ENCODE measurements around the gene UBE2F.
"Not testable (repeated sequence)": the region's sequence is repeated elsewhere in the genome, so short reads cannot be mapped to it uniquely, and the experiment has no call there.

The UBE2F gene

DNA sequence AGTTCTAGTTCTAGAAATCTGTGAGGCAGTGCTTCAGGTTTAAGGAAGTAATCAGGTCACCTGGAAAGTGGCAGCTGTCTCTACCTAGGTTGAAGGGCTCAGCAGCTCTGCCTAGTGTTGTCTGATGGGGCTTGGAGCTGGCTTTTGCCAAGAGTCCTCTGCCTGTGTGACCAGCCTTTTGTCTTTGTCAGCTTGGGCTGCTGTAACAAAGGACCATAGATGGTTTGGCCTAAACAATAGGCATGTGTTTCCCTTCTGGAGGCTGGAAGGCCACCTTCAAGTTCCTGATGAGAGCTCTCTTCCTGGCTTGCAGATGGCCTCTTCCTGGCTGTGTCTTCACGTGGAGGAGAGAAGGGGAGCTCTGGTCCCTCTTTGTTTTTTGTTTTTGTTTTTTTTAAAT is 13.3 kb downstream of the UBE2F start:
- no peak for DNase-seq (ENCODE audit: low spot score)

DNA sequence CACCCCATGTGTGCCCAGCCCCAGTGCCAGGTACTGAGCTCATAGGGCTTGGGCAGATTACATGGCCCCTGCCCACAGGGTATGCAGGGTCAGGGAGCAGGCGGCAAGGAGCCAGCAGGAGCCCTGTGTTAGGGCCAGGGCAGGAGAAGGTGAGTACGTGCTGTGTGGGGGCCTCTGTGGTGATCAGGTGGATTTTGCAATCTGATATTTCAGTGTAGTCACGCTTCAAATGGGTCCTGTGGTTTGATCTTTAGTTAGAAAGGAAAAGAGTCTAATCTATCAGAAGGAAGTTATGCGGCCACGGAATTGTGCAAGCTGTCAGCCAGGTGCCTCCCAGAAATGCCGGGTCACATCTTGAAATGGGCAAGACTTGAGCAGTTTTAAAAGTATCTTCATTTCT is 13.9 kb downstream of the UBE2F start:
- no peak for DNase-seq (ENCODE audit: low spot score)

DNA sequence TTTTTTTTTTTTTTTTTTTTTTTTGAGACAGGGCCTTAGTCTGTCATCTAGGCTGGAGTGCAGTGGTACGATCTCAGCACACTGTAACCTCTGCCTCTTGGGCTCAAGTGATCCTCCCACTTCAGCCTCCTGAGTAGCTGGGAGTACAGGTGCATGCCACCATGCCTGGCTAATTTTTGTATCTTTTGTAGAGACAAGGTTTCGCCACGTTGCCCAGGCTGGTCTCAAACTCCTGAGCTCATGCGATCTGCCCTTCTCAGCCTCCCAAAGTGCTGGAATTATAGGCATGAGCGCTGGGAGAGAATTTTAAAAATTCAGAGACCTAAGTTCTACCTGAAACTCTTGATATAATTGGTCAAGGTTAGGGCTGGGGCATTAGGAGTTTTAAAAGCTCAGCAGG is 14.8 kb downstream of the UBE2F start:
- DNase-seq (ENCODE audit: low spot score) = not testable (repeated sequence)

GRCh38 chr2:237982039-237982725 is 15.4 kb downstream of the UBE2F start:
- no peak for DNase-seq (ENCODE audit: low spot score)

- no peak for DNase-seq (ENCODE audit: low spot score)
Observed at GRCh38 chr2:237983922-237984321, 17.1 kb downstream of the UBE2F start.

DNA sequence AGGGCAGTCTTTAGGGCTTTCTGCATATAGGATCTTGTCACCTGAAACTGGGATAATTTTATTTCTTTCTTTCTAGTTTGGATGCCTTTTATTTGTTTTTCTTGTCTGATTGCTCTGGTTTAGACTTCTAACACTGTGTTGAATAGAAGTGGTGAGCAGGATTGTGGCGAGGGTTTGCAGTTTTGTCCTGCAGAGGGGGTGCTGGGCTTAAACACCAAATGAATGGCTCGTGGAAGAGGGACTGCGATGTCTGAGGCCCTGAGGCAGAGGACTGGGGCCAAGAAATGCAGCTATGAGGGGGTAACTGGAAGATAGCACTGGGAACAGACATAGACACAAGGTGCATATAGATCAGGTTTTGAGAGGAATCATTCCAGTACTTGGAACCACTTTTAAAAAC is 20.5 kb downstream of the UBE2F start:
- no peak for DNase-seq (ENCODE audit: low spot score)

DNA sequence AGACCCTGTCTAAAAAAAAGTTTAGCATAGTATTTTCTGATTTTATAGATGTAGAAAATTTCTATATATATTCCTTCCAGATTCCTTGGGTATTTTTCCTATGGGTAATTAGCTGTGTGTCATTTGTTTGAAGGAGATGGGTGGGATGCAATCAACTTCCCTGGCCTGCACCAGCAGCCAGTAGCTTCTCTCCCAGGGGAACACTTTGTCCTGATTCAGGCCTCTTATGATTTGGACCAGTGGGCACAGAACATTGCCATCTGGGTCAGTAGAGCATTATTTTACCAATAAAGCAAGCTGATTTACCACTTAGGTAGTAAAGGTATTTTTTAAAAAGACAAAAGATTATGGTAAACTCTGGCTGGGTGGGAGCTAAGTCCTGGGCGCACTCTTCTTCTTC is 26.9 kb downstream of the UBE2F start:
- DNase-seq (ENCODE audit: low spot score) = no peak

DNA sequence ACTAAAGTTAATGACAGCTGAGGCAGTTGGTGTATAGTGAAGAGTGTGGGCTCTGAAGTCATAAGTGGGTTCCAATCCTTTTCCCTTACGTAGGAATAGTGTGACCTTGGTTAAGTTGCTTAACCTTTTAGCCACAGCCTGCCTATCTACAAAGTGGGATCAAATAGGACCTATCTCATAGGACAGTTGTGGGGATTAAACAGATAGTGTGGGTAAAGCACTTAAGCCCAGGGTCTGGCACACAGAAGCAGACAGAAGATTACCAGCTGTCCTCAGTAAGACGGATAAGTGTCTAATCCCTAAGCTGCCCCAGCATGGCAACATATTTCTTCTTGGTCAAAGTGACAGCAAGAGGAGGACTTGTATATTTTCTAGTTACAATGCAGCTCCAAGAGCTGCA is 28.2 kb downstream of the UBE2F start:
- no peak for DNase-seq (ENCODE audit: low spot score)

DNA sequence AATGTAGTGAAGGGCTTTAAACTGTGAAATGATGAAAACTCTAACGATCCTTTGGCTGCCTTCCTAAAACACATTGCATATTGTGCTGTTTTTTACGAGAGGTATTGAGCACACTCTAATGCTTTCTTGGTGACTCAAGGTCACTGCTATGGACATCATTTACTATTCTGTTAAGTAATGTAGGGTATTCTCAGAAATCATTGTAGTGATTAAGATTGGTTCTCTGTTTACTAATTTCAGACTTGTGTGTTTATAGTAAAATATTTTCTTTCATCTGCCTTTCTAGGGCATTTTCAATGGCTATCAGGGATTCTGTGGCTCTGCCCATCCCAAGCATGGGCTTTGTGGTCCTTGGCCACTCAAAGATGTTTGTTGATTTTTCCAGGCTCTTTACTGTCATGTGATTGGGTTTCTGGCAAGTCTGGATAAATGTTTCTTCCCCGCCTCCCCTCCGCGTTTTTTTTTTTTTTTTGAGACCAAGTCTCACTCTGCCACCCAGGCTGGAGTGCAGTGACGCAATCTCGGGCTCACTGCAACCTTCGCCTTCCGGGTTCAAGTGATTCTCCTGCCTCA is 29.3 kb downstream of the UBE2F start:
- DNase-seq (ENCODE audit: low spot score) = no peak

DNA sequence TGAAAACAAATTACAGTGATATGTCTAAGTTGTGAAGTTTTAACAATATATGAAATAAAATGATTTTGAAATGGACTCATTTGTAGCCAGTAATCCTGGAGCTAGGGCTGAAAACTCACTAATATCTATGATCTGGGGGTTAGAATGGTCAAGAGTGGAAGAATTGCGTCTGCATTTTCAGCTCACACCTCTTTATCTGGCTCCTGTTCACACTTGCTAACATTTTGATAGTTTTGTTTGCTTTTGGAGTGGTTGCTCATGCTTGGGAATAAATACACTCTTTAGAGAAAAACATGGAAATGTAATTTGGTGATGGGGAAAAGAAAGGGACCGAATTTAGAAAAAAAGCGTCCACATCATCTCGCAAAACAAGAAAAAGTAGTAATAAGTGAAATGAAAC is 30.7 kb downstream of the UBE2F start:
- DNase-seq (ENCODE audit: low spot score) = no peak

DNA sequence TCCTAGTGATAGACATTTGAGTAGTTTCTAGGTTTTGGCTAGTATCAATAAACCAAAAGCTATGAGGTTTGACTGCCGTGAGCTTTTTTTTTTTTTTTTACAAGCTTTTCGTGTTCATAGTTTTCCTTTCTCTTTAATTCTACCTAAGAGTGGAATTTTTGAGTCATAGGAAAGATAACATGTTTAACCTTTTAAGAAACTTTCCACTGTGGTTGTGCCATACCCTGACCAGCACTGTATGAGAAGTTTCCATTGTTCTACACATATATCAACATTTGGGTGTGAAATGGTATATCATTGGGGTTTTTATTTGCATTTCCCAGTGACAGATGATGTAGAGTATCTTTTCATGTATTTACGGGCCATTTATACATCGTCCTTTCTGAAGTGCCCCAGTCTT is 31.7 kb downstream of the UBE2F start:
- DNase-seq (ENCODE audit: low spot score) = no peak

- DNase-seq (ENCODE audit: low spot score) = no peak
Observed at GRCh38 chr2:238003234-238004031, 36.6 kb downstream of the UBE2F start.

DNA sequence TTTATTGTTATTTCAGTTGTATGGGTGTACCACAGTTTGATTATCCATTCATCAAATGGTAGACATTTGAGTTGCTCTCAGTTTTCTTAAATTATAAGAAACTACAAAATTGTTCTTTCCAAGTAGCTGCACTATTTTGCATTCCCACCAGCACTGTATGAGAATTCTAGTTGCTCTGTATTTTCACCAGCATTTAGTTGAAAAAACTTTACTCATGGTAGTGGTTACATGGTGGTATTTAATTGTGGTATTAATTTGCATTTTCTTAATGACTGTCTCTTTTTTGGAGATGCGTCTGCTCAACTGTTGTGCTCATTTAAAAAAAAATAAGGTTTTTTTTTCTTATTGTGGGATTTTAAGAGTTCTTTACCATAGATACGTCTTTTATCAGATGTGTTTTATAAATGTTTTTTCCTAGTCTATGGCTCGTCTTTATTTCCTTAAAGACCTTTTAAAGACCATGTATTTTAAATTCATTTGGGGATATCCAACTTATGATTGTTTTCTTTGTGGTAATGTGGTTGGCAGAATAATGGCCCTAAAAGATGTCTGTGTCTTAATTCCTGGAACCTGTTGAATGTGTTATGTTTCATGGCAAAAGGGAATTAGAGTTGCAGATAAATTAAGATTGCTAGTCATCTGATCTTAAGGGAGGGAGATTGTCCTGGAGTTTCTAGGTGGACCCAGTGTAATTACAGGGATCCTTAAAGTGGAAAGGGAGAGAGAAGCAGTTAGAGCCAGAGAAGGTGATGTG is 37.4 kb downstream of the UBE2F start:
- no peak for DNase-seq (ENCODE audit: low spot score)

- no peak for DNase-seq (ENCODE audit: low spot score)
Observed at GRCh38 chr2:238005528-238005927, 38.7 kb downstream of the UBE2F start.

GRCh38 chr2:238006510-238006909 is 39.7 kb downstream of the UBE2F start:
- DNase-seq (ENCODE audit: low spot score) = no peak

DNA sequence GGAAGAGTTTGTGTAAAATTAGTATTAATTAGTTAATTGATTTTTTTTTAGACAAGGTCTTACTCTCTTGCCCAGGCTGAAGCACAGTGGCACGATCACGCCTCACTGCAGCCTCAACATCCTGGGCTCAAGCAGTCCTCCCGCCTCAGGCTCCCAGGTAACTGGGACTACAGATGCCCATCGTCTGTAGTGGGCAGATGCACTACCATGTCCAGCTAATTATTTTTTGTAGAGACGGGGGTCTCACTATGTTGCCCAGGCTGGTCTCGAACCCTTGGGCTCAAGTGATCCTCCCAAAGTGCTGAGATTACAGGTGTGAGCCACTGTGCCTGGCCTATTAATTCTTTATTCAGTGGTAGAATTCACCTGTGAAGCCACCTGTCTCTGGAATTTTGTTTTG is 41.1 kb downstream of the UBE2F start:
- no peak for DNase-seq (ENCODE audit: low spot score)

DNA sequence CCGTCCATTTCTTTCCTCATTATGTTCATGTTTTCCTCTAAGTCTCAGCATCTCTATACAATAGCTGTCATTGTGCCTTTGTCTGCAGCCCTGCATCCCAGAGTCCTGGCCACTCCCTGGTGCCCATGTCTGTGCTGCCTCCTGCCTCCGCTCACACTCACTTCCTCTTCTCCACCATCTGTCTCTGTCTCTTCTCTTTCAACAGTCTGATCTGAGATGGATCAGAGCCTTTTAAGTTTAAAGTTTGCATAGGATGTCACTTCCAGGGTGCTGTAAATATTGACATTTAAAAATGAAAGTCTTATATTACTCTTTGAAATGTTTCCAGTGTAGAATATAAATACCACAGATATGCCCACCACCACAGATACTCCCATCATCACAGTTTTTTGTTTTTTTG is 42.7 kb downstream of the UBE2F start:
- DNase-seq (ENCODE audit: low spot score) = no peak

GRCh38 chr2:238010572-238010971 is 43.8 kb downstream of the UBE2F start:
- DNase-seq (ENCODE audit: low spot score) = no peak

- no peak for DNase-seq (ENCODE audit: low spot score)
Observed at GRCh38 chr2:238013806-238014205, 47.0 kb downstream of the UBE2F start.

DNA sequence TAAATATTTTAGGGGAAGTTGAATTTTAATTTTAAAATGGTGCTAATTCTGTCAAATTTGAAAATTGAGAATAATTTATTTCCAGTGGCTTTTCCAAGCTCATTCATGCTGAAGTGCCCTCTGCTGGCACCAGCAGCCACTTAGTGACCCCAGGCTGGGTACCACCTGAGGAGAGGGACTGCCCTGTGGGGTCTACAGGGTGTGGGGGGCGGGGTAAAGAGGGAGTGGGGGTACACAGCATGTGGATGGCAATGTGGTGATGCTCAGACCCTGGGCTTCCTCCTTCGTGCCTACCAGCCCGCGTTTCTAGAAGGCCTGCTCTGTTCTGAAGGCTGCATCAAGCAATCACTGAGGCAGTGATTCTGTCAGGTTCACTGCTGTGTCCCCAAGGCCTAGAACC is 48.9 kb downstream of the UBE2F start:
- no peak for DNase-seq (ENCODE audit: low spot score)

DNA sequence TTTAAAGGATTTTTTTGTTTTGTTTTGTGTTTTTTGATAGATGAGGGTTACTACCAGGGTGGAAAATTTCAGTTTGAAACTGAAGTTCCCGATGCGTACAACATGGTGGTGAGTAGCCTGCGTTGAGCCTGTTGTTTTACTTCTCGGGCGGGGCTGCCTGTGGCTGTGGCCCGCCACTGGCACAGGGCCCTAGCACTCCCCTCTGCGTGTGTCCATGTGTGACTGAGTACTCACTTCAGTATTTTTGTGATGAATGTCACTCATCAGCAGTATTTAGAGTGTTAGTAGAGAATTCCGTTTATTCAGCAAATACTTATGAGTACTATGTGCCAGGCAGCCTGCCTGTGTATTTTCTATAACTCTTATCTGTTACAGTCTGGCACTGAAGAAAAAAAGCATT is 49.7 kb downstream of the UBE2F start:
- DNase-seq (ENCODE audit: low spot score) = no peak

GRCh38 chr2:238019962-238020361 is 53.1 kb downstream of the UBE2F start:
- no peak for DNase-seq (ENCODE audit: low spot score)

- no peak for DNase-seq (ENCODE audit: low spot score)
Observed at GRCh38 chr2:238020816-238021215, 54.0 kb downstream of the UBE2F start.

All from iPS-NIHi11 (cell line).